ENCODE data around the gene ATP2A2.
"Not testable (repeated sequence)": the region's sequence is repeated elsewhere in the genome, so short reads cannot be mapped to it uniquely, and the experiment has no call there.

Gene ATP2A2

DNA sequence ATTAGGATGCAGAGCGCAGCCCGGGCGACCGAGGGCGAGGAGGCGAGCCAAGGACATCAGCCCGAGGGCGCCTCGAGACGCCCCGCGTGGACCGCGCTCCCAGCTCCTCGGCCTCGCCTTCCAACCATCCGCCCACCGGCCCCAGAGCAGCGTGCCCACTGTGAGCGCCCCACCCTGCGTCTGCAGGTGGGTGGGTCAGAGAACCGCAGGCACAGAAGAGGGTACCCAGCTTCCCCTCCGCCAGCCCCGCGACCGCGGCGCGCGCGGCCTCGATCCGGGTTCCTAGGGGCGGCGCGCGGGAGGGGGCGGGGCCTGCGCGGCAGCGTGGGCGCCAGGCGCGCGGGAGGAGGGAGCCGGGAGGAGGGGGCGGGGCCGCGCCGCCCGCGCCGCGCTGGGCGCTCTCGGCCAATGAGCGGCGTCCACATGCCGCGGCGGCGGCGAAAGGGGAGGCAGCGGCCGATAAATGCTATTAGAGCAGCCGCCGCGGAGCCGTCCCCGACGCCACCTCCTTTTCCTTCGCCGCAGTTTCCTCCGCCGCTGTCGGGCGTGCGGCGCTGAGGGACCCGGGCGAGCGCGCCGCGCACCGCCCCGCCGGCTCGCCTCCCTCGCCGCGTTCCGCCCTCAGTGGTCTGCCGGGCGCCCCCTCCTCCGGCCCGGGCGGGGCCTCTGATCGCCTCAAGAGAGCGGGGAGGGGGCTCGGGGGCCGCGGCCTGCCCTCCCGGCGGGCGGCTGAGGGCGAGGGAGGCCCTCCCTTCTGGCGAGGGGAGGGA, at the start of gene ATP2A2:
TSS of gene ATP2A2 (plus strand) at position 469 of the 770 bp plus-strand sequence. CDS start 543 bp downstream, outside the sequence.
- peak; percentile 80 to 84 for DNase-seq

DNA sequence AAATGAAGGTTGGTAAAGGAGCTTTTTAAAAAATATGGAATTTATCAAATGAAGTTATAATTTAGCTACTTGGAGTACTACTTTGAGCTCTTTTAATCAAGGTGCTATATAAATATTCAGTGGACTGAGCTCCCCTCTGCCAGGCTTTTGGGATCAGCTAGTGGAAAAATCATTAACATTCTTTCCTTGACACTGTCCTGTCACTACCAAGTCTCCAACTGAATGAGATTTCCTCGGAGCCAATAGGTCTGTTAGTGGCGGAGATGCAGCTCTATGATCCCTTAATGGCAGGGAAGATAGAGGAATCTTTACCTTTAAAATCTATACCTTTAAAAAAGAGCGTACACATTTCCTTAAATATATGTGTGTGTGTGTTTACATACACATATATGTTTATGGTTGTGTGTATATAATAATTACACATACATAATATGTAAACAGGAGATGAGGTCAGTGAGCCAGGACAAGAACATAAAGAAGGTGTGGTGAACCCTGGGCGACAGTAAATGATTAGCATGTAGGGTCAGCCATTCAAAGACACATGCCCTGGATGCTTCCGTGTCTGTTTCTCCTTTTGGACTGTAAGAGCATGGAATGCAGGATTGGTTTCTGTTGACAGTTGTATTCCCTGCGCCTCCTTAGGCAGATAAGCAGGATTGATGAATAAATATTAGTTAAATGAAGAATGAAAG, 47.7 kb upstream of the ATP2A2 start:
- no peak for DNase-seq

- no peak for DNase-seq
Observed at GRCh38 chr12:110234331-110234751, 46.7 kb upstream of the ATP2A2 start.

- DNase-seq, result no peak
Observed at GRCh38 chr12:110234755-110235154, 46.3 kb upstream of the ATP2A2 start.

GRCh38 chr12:110235383-110235782, 45.7 kb upstream of the ATP2A2 start:
- DNase-seq, result no peak

GRCh38 chr12:110243227-110243626, 37.8 kb upstream of the ATP2A2 start:
- DNase-seq, result no peak

- DNase-seq, result no peak
Observed at GRCh38 chr12:110244372-110244771, 36.7 kb upstream of the ATP2A2 start.

GRCh38 chr12:110244829-110245228, 36.2 kb upstream of the ATP2A2 start:
- no peak for DNase-seq

DNA sequence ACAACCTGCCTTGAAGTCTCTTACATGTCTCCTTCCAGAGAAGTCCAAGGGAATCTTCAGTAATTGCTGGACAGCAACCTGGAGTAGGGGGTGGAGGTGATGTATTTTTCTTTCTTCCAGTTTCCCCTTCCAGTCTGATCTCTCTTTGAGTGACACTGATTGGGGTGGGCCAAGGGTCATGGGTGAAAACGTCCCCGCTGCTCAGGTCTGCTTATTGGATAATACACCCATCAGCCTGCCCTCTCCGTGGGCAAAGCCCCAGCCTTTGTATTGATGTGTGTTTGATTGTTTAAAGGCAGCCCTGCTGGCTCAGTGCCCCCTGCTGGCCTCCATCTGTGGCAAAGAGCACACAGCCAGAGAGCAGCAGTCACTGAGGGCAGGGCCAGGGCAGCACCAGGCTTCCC, 35.7 kb upstream of the ATP2A2 start:
- DNase-seq, result peak; percentile 41 to 42

DNA sequence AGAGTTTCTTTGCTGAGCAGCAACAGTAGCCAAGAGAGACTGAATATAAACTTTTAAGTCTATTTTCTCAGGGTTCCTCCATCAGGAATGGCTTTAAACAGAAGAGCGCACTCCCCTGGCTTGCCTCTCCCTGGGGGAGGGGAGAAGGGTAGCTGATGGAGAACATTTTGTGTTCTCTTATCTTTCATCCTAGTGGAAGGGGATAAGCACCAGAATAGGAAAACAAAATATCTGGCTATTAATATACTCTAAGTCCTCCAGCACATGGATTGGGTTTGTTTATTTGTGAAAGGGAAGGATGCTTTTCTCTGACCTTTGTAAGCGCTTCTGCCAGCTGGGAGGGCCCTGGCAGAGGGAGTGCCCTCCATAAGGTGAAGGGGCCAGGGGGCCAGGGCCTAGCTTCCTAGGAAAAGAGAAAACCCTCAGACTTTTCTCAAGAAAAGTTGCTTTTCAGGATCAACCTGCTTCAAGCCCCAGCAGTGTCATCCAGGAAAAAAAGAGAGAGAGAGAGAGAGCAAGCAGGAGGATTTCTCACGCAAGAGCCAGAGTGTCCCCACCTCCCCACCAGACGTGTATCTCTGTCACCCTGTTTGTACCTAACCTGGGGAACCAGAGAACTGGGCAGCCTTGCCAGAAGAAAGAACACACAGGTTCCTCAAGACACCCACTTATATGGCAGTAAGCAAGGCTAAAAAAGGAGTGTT, 34.3 kb upstream of the ATP2A2 start:
- no peak for DNase-seq

DNA sequence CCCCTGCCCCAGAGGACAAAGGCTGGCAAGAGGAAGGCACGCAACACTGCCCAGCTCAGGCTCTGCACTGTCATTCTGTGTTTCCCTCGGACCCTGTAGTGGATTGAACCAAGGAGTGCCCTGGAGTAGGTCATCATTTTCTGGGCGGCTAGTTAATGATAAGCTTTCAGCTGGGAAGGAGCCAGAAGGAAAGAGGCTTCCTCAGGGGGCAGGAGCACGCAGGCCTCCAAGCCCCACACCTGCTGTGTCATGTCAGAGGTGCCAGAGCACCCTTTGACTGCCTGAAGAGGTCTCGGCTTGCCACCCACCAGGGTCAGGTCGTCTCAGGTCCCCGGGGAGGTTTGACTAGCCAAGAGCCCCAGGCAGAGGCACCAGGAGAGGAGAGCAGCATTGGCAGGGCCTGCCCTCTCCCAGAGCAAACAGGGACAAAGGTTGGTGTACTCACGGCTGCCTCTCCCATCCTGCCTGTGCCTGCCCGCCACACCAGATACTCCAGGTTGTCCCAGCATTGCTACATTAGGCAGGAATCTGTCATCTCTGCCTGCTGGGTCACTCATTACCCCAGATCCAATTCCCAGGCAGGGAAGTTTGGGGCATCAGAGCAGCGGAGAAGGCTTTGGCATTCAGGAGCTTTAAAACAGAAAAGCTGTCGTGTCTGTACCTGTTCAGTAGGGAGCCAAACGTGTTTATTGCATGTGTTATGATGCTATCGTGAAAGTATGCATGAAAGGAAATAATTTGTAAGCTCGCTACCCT, 33.5 kb upstream of the ATP2A2 start:
- DNase-seq, result no peak

- no peak for DNase-seq
Observed at GRCh38 chr12:110248096-110248447, 33.0 kb upstream of the ATP2A2 start.

- DNase-seq, result no peak
Observed at GRCh38 chr12:110249105-110249504, 31.9 kb upstream of the ATP2A2 start.

DNA sequence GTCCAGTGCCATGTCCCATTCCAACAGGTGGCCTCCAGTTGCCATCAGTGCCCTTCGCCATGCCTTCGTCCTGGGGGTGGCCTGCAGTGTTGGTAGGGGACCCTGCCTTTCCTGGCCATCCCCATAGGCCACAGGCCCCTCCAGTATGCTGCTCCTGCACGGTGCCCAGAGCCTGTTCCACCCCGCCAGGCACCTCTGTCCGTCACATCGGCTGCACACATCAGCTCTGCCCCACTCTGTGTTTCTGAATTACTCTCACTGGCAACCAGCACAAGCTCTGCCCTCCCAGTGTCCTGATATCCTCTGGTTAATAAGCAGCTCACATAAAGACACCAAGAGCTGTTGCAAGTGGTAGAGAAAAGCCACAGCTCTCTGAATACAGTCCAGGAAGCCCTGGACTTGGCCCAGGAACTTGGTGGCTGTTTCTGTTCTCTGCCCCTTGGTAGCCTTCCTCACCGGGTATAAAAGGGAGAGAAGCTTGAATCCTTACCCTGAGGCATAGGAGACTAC, 31.3 kb upstream of the ATP2A2 start:
- no peak for DNase-seq

- DNase-seq, result no peak
Observed at GRCh38 chr12:110251381-110251780, 29.7 kb upstream of the ATP2A2 start.

DNA sequence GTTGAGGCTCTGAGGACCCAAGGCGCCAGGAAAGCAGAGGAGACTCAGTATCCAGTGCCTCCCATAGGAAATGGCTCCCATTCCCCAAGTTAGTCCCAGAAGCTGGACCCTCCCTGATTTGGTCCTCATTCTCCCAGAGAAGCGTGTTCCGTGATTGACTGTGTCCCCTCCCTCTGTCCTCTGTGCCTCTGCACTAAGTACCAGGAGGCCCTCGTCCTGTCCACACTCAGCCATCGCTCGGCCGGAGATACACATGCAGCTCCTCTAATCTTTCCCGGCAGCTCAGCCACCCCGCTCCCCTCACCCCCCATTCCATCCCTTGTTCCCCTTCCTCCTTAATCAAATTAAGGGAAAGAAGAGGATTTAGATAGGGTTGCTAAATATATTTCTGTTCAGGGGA, 28.3 kb upstream of the ATP2A2 start:
- DNase-seq, result no peak

DNA sequence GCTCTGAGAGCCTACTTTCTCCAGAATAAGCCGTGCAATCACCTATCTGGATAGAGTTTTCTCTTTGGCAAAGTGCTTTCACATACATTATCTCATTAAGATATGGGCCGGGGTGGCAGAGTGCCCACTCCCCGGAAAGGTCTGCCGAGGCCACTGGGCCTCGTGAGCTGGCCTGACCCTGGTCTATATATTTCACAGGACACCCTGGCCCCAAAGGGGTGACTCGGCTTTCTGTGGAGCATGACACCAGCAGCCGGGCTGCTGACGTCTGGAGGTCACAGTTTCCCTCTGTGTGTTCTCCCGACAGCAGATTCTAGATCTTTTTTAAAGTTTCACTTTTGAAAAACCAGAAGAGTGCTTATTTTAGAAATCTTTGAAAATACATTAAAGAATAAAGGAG, 27.9 kb upstream of the ATP2A2 start:
- no peak for DNase-seq

DNA sequence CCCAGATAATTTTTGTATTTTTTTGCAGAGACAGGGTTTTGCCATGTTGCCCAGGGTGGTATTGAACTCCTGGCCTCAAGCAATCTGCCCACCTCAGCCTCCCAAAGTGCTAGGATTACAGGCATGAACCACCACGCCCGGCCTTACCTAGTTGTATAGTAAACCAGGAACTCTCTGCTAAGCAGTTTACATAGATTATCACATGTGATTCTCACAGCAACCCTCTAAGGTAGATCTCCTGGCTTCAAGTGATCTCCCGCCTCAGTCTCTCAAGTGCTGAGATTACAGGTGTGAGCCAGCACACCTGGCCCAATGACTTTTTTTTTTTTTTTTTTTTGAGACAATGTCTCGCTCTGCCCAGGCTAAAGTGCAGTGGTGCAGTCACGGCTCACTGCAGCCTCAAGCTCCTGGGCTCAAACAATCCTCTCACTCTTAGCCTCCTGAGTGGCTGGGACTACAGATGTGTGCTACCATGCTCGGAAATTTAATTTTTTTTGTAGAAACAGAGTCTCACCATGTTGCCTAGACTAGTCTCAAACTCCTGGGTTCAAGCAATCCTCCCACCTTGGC, 26.0 kb upstream of the ATP2A2 start:
- no peak for DNase-seq

DNA sequence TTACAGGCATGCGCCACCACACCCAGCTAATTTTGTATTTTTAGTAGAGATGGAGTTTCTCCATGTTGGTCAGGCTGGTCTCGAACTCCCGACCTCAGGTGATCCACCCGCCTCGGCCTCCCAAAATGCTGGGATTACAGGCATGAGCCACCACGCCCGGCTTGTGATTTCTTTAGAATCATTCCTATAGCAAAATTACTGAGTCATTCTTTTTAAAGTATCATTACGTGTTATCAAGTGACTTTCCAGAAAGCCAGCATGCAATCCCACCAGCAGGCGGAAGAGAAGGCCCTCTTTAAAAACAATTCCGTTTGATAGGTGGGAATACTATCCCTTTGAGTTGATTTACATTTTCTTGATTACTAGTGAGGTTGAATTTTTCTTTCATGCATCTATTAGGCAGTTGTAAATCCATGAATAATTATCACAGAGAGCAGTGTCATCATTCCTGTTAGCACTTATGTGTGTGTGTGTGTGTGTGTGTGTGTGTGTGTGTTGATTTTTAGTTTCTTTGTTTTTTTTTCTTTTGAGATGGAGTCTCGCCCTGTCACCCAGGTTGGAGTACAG, 25.1 kb upstream of the ATP2A2 start:
- DNase-seq, result not testable (repeated sequence)

DNA sequence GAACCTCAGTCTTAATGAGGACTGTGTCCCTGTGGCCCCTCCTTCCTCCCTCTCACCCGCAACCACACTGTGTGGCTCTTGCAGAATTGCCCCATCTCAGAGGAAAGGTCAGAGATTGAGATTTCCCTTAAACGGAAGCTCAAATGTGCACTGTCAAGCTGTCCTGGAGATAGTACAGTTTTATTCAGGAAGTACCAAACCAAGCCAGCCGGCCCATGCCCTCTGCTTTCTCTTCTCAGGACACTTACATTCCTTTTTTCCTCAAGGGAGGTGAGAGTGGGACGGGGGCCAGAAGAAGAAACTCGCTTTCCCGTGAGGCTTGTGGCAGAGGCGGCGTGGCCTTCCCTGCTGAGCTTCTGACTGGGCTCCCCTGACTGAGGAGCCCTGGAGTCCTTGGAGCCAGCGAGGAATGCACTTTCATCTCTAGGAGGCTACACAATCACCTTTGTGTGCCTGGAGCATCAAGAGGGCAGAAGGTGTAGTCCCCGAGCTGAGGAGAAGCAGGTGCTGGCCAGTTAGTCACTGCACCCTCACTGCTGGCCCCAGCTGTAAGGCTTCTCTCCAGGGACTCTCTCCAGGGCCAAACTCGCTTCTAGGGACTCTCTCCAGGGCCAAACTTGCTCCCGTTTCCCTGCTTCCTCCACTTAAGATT, 24.1 kb upstream of the ATP2A2 start:
- DNase-seq, result no peak

GRCh38 chr12:110258466-110258865, 22.6 kb upstream of the ATP2A2 start:
- DNase-seq, result no peak

Data from activated CD4-positive, alpha-beta T cell treated with anti-CD3 and anti-CD28 coated beads, Interleukin-2, amount 50 U/mL, for 4 hours (primary cell).